Spleen (tissue), 7 donors: Measurements from ENCODE around the gene C11orf54.

Experiments used
- POLR2A ChIP-seq, 3 donors: fragments of 450-650 bp; IDR thresholded peaks; one replicate each; pipeline ENCODE4 v1.5.1; 2017; ENCODE audit warnings: antibody characterized with exemption in 3 of 3, mild to moderate bottlenecking in 1 of 3
- POLR2AphosphoS5 ChIP-seq, 3 donors: sonication (generic); formaldehyde crosslinking; IDR thresholded peaks; one replicate each; pipeline ENCODE4 v1.5.1; 2017; ENCODE audit warnings: antibody characterized with exemption in 3 of 3
- TF ChIP-seq, protein P1 (sequence below), 11 experiments: fragments of 200-600 bp in 7 of 11; fragments of 450-650 bp in 4 of 11; sonication (generic) in 4 of 11; IDR thresholded peaks in 8 of 11; conservative IDR thresholded peaks in 3 of 11; 1 replicate in 7 of 11; 2 replicates in 4 of 11; pipeline versions ENCODE4 v1.4.0 to v1.8.0; 2016 to 2021; ENCODE audit warnings: antibody characterized with exemption in 11 of 11, inconsistent platforms in 4 of 11, mild to moderate bottlenecking in 1 of 11
- donor health status: DM: no; HTN: no; CAD: no; lungs with moderate emphysema.
- donor health status: DM: no; HTN: no; CAD: no.
- donor health status: DM: no; HTN: no; CAD: no.

DNA sequence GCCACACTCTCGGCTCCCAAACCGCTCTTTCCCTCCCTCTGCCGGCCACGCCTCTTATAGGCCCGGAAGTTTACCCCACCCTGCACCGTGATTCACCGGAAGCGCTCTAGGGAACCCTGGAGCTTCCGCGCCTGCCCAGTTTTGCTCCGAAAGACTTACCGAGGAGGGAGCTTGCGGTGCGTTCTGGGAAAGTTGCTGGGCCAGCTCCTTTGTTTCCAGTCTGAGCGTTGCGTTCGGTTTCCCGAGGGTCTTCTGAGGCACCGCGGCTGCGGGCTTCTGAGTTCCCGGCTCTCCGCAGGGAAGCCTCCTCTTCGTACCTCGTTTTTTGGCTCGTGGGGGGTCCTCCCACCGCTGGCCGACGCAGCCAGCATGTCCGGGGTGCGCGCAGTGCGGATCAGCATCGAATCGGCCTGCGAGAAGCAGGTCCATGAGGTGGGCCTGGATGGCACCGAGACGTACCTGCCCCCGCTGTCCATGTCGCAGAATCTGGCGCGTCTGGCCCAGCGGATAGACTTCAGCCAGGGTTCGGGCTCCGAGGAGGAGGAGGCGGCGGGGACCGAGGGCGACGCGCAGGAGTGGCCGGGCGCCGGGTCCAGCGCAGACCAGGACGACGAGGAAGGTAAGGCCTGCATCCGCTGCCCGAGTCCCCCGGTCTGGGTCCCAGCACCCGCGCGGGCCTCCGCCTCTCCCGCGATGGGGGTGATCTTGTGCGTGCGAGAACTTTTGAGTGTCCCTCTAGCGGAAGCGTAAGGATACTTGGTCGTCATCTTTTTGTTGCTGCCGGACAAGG, 42.9 kb downstream of the C11orf54 start, which contains the start of gene MED17:
- TF ChIP-seq POLR2A (IDR thresholded peaks at IDR 0.05) (peak in 1 of 3 donors; percentile 55), POLR2AphosphoS5 (IDR thresholded peaks at IDR 0.05) (peak; percentile 90 to 96 (median 93))
- TF ChIP-seq, protein P1, sequence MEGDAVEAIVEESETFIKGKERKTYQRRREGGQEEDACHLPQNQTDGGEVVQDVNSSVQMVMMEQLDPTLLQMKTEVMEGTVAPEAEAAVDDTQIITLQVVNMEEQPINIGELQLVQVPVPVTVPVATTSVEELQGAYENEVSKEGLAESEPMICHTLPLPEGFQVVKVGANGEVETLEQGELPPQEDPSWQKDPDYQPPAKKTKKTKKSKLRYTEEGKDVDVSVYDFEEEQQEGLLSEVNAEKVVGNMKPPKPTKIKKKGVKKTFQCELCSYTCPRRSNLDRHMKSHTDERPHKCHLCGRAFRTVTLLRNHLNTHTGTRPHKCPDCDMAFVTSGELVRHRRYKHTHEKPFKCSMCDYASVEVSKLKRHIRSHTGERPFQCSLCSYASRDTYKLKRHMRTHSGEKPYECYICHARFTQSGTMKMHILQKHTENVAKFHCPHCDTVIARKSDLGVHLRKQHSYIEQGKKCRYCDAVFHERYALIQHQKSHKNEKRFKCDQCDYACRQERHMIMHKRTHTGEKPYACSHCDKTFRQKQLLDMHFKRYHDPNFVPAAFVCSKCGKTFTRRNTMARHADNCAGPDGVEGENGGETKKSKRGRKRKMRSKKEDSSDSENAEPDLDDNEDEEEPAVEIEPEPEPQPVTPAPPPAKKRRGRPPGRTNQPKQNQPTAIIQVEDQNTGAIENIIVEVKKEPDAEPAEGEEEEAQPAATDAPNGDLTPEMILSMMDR (IDR thresholded peaks at IDR 0.05 in 8 of 11, conservative IDR thresholded peaks at IDR 0.05 in 3 of 11), result peak; percentile 28 to 72 (median 52)
